DND-41 (cell line): ENCODE results near the gene ARMC12.
A peak's percentile ranks its signal among the peaks of the same experiment; 100 is the strongest.

Source experiments
- EZH2 ChIP-seq: IDR thresholded peaks from 3 replicates; pipeline ENCODE4 v1.6.1; 2012; ENCODE audit warnings: borderline replicate concordance, low read depth, mild to moderate bottlenecking, moderate library complexity, low read length, inconsistent platforms; ENCODE audit not compliant: severe bottlenecking
- TF ChIP-seq, protein P1 (sequence below): IDR thresholded peaks from 2 replicates; pipeline ENCODE4 v1.5.1; 2012; ENCODE audit warnings: borderline replicate concordance, low read length, moderate library complexity, mild to moderate bottlenecking; ENCODE audit not compliant: poor library complexity, severe bottlenecking; ENCODE audit errors: extremely low read depth

DNA sequence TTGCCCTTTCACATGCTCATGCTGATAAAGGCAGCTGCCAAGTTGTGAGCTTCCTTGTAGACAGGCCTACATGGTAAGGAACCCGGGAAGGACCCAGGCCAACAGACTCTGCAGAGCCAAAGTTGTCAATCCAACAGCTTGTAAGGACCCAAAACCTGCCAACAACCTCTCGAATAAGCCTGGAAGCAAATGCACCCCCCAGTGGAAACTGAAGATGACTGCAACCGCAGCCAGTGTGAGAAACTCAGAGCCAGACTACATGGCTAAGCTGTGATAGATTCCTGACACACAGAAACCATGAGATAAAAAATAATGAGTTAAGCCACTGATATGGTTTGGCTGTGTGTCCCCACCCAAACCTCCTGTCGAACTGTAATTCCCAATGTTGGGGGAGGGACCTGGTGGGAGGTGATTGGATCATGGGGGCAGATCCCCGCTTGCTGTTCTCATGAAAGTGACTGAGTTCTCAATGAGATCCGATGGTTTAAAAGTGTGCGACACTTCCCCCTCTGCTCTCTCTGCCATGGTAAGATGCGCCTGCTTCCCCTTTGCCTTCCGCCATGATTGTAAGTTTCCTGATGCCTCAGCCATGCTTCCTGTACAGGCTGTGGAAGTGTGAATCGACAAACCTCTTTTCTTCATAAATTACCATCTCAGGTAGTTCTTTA, 20.8 kb downstream of the ARMC12 start:
- TF ChIP-seq, protein P1, sequence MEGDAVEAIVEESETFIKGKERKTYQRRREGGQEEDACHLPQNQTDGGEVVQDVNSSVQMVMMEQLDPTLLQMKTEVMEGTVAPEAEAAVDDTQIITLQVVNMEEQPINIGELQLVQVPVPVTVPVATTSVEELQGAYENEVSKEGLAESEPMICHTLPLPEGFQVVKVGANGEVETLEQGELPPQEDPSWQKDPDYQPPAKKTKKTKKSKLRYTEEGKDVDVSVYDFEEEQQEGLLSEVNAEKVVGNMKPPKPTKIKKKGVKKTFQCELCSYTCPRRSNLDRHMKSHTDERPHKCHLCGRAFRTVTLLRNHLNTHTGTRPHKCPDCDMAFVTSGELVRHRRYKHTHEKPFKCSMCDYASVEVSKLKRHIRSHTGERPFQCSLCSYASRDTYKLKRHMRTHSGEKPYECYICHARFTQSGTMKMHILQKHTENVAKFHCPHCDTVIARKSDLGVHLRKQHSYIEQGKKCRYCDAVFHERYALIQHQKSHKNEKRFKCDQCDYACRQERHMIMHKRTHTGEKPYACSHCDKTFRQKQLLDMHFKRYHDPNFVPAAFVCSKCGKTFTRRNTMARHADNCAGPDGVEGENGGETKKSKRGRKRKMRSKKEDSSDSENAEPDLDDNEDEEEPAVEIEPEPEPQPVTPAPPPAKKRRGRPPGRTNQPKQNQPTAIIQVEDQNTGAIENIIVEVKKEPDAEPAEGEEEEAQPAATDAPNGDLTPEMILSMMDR, result peak; percentile 37
- TF ChIP-seq EZH2, result no peak
